CD1c-positive myeloid dendritic cell (primary cell): ENCODE results near the gene SH3GL3.

Experiments used
- DNase-seq: peaks from one replicate; pipeline ENCODE4 v3.0.0-alpha.2; 2016; ENCODE audit errors: extremely low spot score

SH3GL3 gene

GRCh38 chr15:83504365-83504764, 57.2 kb downstream of the SH3GL3 start:
- no peak for DNase-seq

GRCh38 chr15:83510001-83510400, 62.9 kb downstream of the SH3GL3 start:
- DNase-seq, result no peak

GRCh38 chr15:83512459-83512858, 65.3 kb downstream of the SH3GL3 start:
- no peak for DNase-seq

- DNase-seq, result no peak
These were observed 67.4 kb downstream of the SH3GL3 start for GRCh38 chr15:83514584-83514983.

- DNase-seq, result no peak
These were observed 68.0 kb downstream of the SH3GL3 start for GRCh38 chr15:83515164-83515563.

- no peak for DNase-seq
These were observed 69.8 kb downstream of the SH3GL3 start for GRCh38 chr15:83516935-83517334.

GRCh38 chr15:83526319-83526718, 79.2 kb downstream of the SH3GL3 start:
- DNase-seq, result no peak

GRCh38 chr15:83533410-83533962, 86.3 kb downstream of the SH3GL3 start:
- DNase-seq, result no peak

GRCh38 chr15:83537606-83538005, 90.5 kb downstream of the SH3GL3 start:
- DNase-seq, result no peak

GRCh38 chr15:83538682-83539081, 91.5 kb downstream of the SH3GL3 start:
- no peak for DNase-seq

- DNase-seq, result no peak
These were observed 98.8 kb downstream of the SH3GL3 start for GRCh38 chr15:83545804-83546511.

- DNase-seq, result no peak
These were observed 99.4 kb downstream of the SH3GL3 start for GRCh38 chr15:83546512-83546888.

GRCh38 chr15:83547168-83547567, 100.0 kb downstream of the SH3GL3 start:
- no peak for DNase-seq

- no peak for DNase-seq
These were observed 102.5 kb downstream of the SH3GL3 start for GRCh38 chr15:83549623-83550022.

- DNase-seq, result no peak
These were observed 107.4 kb downstream of the SH3GL3 start for GRCh38 chr15:83554558-83554957.

- DNase-seq, result no peak
These were observed 108.2 kb downstream of the SH3GL3 start for GRCh38 chr15:83555383-83555782.

GRCh38 chr15:83556068-83556467, 108.9 kb downstream of the SH3GL3 start:
- DNase-seq, result no peak

GRCh38 chr15:83556754-83557153, 109.6 kb downstream of the SH3GL3 start:
- DNase-seq, result no peak

- DNase-seq, result no peak
These were observed 111.0 kb downstream of the SH3GL3 start for GRCh38 chr15:83558146-83558545.

- peak; percentile 55 for DNase-seq
These were observed 112.3 kb downstream of the SH3GL3 start for GRCh38 chr15:83559310-83559966.

- DNase-seq, result no peak
These were observed 114.5 kb downstream of the SH3GL3 start for GRCh38 chr15:83561661-83562060.

- DNase-seq, result no peak
These were observed 118.0 kb downstream of the SH3GL3 start for GRCh38 chr15:83565138-83565537.

GRCh38 chr15:83565553-83566159, 118.5 kb downstream of the SH3GL3 start:
- DNase-seq, result no peak
